ENCODE results near the gene STXBP6.

GRCh38 chr14:24908592-24909236, 141.2 kb downstream of the STXBP6 start:
- TF ChIP-seq, protein P1, sequence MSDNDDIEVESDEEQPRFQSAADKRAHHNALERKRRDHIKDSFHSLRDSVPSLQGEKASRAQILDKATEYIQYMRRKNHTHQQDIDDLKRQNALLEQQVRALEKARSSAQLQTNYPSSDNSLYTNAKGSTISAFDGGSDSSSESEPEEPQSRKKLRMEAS (IDR thresholded peaks at IDR 0.05), result no peak
- TF ChIP-seq, protein P2, sequence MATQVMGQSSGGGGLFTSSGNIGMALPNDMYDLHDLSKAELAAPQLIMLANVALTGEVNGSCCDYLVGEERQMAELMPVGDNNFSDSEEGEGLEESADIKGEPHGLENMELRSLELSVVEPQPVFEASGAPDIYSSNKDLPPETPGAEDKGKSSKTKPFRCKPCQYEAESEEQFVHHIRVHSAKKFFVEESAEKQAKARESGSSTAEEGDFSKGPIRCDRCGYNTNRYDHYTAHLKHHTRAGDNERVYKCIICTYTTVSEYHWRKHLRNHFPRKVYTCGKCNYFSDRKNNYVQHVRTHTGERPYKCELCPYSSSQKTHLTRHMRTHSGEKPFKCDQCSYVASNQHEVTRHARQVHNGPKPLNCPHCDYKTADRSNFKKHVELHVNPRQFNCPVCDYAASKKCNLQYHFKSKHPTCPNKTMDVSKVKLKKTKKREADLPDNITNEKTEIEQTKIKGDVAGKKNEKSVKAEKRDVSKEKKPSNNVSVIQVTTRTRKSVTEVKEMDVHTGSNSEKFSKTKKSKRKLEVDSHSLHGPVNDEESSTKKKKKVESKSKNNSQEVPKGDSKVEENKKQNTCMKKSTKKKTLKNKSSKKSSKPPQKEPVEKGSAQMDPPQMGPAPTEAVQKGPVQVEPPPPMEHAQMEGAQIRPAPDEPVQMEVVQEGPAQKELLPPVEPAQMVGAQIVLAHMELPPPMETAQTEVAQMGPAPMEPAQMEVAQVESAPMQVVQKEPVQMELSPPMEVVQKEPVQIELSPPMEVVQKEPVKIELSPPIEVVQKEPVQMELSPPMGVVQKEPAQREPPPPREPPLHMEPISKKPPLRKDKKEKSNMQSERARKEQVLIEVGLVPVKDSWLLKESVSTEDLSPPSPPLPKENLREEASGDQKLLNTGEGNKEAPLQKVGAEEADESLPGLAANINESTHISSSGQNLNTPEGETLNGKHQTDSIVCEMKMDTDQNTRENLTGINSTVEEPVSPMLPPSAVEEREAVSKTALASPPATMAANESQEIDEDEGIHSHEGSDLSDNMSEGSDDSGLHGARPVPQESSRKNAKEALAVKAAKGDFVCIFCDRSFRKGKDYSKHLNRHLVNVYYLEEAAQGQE (IDR thresholded peaks at IDR 0.05; ENCODE audit: low read depth), result no peak
- TF ChIP-seq CEBPB (IDR thresholded peaks at IDR 0.05), result no peak

Data from Ishikawa (cell line).